OCI-LY3 (cell line): Measurements from ENCODE around the gene ZNF362.

Source experiments
- H2AFZ ChIP-seq: fragments of 200-600, 300-600 bp; shearing (Covaris generic); 2 replicates; pipeline ENCODE4 v1.6.0; 2014; ENCODE audit warnings: antibody characterized with exemption, low read depth, low read length
- H3K27ac ChIP-seq: fragments of 200-600, 300-600 bp; sonication (generic); 2 replicates; pipeline ENCODE4 v1.5.1; 2014; ENCODE audit warnings: mild to moderate bottlenecking, low read length, moderate library complexity, mixed read lengths
- H3K27me3 ChIP-seq: fragments of 200-600, 300-600 bp; sonication (generic); 2 replicates; pipeline ENCODE4 v1.6.1; 2014; ENCODE audit warnings: low read depth, low read length, mixed read lengths
- H3K36me3 ChIP-seq: fragments of 200-600, 300-600 bp; sonication (generic); replicated peaks from 2 replicates; pipeline ENCODE3; 2014; ENCODE audit warnings: low read depth, low read length, mixed read lengths
- H3K4me1 ChIP-seq: fragments of 300-600, 200-600 bp; sonication (generic); 2 replicates; pipeline ENCODE4 v1.6.1; 2014; ENCODE audit warnings: low read length, mixed read lengths
- H3K4me2 ChIP-seq: fragments of 200-600, 300-600 bp; sonication (generic); 2 replicates; pipeline ENCODE4 v1.6.1; 2014; ENCODE audit warnings: low read length, mixed read lengths
- H3K4me3 ChIP-seq: fragments of 300-600, 200-600 bp; sonication (generic); 2 replicates; pipeline ENCODE4 v1.5.1; 2014; ENCODE audit warnings: antibody characterized with exemption, mild to moderate bottlenecking, low read length, moderate library complexity
- H3K79me2 ChIP-seq: fragments of 300-600, 200-600 bp; shearing (Covaris generic); 2 replicates; pipeline ENCODE4 v1.6.1; 2014; ENCODE audit warnings: mild to moderate bottlenecking, low read length, mixed read lengths
- H3K9ac ChIP-seq: fragments of 300-600, 200-600 bp; shearing (Covaris generic); 2 replicates; pipeline ENCODE4 v1.6.0; 2014; ENCODE audit warnings: mild to moderate bottlenecking, low read length, moderate library complexity
- H3K9me3 ChIP-seq: fragments of 200-600, 300-600 bp; shearing (Covaris generic); 2 replicates; pipeline ENCODE4 v1.6.1; 2014; ENCODE audit warnings: low read length, mixed read lengths; ENCODE audit not compliant: insufficient read depth
- H4K20me1 ChIP-seq: fragments of 200-600, 300-600 bp; sonication (generic); 2 replicates; pipeline ENCODE4 v1.6.1; 2016; ENCODE audit warnings: low read length, mixed read lengths; ENCODE audit not compliant: insufficient read depth
- EZH2phosphoT487 ChIP-seq: fragments of 200-600 bp; shearing (Covaris generic); IDR thresholded peaks from 2 replicates; pipeline ENCODE4 v1.6.1; 2018; ENCODE audit warnings: antibody characterized with exemption, mixed run types, low read depth
- TF ChIP-seq, protein P1 (sequence below): fragments of 200-600, 300-600 bp; sonication (generic); IDR thresholded peaks from 2 replicates; pipeline ENCODE4 v1.5.1; 2014; ENCODE audit warnings: antibody characterized with exemption, low read length, low read depth

ZNF362 gene

DNA sequence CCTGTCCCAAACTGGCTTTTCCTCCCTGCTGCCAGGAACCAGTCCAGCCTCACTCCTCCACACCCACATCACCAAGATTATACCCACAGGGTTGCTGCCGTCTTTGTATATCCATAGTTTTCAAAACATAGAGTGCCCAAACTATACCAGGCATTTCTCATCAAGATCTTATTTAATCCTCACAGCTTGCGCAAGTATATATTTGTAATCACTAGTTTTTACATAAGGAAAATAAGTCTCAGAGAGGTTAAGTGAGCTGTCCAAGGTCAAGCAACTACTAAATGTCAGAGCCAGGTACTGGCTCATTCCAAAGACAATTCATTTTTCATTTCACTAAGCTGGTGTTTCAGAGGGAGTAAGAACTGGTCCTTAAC lies 34.9 kb upstream of the ZNF362 start:
- no peak for TF ChIP-seq EZH2phosphoT487
- TF ChIP-seq, protein P1, sequence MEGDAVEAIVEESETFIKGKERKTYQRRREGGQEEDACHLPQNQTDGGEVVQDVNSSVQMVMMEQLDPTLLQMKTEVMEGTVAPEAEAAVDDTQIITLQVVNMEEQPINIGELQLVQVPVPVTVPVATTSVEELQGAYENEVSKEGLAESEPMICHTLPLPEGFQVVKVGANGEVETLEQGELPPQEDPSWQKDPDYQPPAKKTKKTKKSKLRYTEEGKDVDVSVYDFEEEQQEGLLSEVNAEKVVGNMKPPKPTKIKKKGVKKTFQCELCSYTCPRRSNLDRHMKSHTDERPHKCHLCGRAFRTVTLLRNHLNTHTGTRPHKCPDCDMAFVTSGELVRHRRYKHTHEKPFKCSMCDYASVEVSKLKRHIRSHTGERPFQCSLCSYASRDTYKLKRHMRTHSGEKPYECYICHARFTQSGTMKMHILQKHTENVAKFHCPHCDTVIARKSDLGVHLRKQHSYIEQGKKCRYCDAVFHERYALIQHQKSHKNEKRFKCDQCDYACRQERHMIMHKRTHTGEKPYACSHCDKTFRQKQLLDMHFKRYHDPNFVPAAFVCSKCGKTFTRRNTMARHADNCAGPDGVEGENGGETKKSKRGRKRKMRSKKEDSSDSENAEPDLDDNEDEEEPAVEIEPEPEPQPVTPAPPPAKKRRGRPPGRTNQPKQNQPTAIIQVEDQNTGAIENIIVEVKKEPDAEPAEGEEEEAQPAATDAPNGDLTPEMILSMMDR: no peak

DNA sequence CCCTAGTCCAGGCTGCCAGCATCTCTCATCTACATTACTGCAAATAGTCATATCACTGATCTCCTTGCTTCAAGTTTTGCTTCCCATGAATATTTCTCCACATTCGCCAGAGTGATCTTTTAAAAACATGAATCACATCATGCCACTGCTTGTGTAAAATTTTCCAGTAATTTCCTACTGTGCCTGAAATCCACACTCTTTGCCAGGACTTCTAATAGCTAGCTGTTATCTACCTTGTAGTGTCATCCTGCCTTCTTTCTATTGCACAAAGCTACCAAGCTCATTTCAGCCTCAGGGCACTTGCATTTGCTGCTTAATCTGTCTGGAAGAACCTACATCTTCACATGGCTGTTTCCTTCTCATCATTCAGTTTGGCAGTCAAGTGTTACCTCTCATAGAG lies 33.9 kb upstream of the ZNF362 start:
- Histone ChIP-seq H3K36me3 (no peaks in the 10 kb centered on the region), H4K20me1 (no peaks in the 10 kb centered on the region), H3K79me2 (no peaks in the 10 kb centered on the region), H3K4me3 (no peak overlapping the region), H3K27me3 (no peaks in the 10 kb centered on the region), H3K9me3 (peaks cover 6% of the 10 kb centered on the region; the same call in 1 of the 2 replicates), H3K4me1 (no peaks in the 10 kb centered on the region), H3K4me2 (no peak overlapping the region), H3K27ac (no peak overlapping the region), H3K9ac (no peak overlapping the region), H2AFZ (no peak overlapping the region)
- TF ChIP-seq EZH2phosphoT487: no peak
- TF ChIP-seq, protein P1: no peak

More for the DNA sequence above, 34.9 kb upstream of the ZNF362 start:
- no peak overlapping the region for H2AFZ ChIP-seq
- no peaks in the 10 kb centered on the region for H3K36me3 ChIP-seq
- H3K4me3 ChIP-seq: no peak overlapping the region
- H4K20me1 ChIP-seq: no peaks in the 10 kb centered on the region
- no peaks in the 10 kb centered on the region for H3K27me3 ChIP-seq
- H3K9ac ChIP-seq: no peak overlapping the region
- no peak overlapping the region for H3K27ac ChIP-seq
- H3K4me1 ChIP-seq: no peaks in the 10 kb centered on the region
- no peaks in the 10 kb centered on the region for H3K79me2 ChIP-seq
- H3K4me2 ChIP-seq: no peak overlapping the region
- H3K9me3 ChIP-seq: peaks cover 6% of the 10 kb centered on the region; the same call in 1 of the 2 replicates

DNA sequence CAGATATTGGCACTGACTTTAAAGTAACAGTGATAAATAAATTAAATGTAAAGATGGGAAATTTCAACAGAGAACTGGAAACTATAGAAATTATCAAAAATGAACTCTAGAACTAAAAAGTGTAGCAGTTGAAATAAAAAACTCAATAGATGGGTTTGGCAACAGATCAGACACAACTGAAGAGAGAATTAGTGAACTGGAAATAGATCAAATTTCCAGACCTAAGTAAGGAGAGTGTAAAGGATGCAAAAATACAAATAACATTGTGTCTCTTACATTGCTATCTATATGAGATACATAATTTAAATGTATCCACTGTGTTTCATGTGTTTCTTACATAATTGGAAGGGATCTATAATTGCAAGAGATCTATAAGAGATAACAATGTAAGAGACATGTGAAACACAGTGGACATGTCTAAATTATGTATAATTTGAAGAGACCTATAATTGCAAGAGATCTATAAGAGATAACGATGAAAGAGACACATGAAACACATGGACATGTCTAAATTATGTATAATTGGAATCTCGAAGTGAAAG lies 32.1 kb upstream of the ZNF362 start:
- TF ChIP-seq, protein P1: no peak
- H3K4me3 ChIP-seq: no peak overlapping the region

DNA sequence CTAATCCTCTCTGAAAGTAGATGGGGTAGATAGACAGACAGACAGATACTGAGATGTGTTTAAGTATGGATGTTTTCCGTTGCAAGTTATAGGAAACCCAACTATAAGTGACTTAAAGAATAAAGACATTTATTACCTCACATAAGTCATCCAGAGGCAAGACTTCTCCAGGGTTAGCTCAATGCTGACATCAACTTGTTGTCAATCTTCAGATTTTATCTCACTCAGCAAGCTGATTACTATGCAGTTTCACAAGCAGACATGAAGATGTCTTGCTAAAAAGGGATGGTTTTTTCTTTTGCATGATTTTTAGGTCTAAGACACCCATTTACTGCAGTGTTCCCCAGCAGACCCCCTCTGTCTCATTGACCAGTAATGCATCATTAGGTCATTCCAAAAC lies 30.7 kb upstream of the ZNF362 start:
- no peak overlapping the region for H2AFZ ChIP-seq

More for the DNA sequence above, 32.1 kb upstream of the ZNF362 start:
- Histone ChIP-seq H2AFZ (no peak overlapping the region), H3K4me2 (no peak overlapping the region), H3K9ac (no peak overlapping the region), H3K27me3 (no peaks in the 10 kb centered on the region), H3K27ac (no peak overlapping the region), H3K9me3 (peaks cover 6% of the 10 kb centered on the region; the same call in 1 of the 2 replicates), H3K36me3 (no peaks in the 10 kb centered on the region), H4K20me1 (no peaks in the 10 kb centered on the region), H3K4me1 (no peaks in the 10 kb centered on the region), H3K79me2 (no peaks in the 10 kb centered on the region)

More for the DNA sequence above, 30.7 kb upstream of the ZNF362 start:
- Histone ChIP-seq H3K27ac (no peak overlapping the region), H3K4me2 (no peak overlapping the region), H4K20me1 (no peaks in the 10 kb centered on the region), H3K36me3 (no peaks in the 10 kb centered on the region), H3K9ac (no peak overlapping the region), H3K9me3 (peaks cover 6% of the 10 kb centered on the region; the same call in 1 of the 2 replicates), H3K4me3 (no peak overlapping the region), H3K4me1 (no peaks in the 10 kb centered on the region), H3K79me2 (no peaks in the 10 kb centered on the region), H3K27me3 (no peaks in the 10 kb centered on the region)
- TF ChIP-seq, protein P1: no peak
- no peak for TF ChIP-seq EZH2phosphoT487
